Large intestine (tissue), 3 donors: ENCODE data around the gene PPP4R4. TPM values are rescaled to one million over a fixed set of nuclear protein-coding genes. Genes with fewer than 3 reads are reported as not detected.

Experiments
- DNase-seq, 2 donors: peaks; one replicate each; pipeline versions ENCODE4 v3.0.0 to v3.0.0-alpha.2; 2013
- H3K27ac ChIP-seq: one replicate; pipeline ENCODE4 v1.5.1; 2013; ENCODE audit warnings: low read length
- H3K27me3 ChIP-seq: 2 replicates; pipeline ENCODE4 v1.6.1; 2013; ENCODE audit warnings: low read length; ENCODE audit not compliant: control insufficient read depth, insufficient read depth
- H3K36me3 ChIP-seq: 2 replicates; pipeline ENCODE4 v1.6.1; 2013; ENCODE audit warnings: low read length; ENCODE audit not compliant: control insufficient read depth, insufficient read depth
- H3K4me1 ChIP-seq: one replicate; pipeline ENCODE4 v1.6.1; 2013; ENCODE audit warnings: low read length; ENCODE audit not compliant: control insufficient read depth, insufficient read depth
- H3K4me3 ChIP-seq: one replicate; pipeline ENCODE4 v1.5.1; 2013; ENCODE audit warnings: low read length
- H3K9me3 ChIP-seq: one replicate; pipeline ENCODE4 v1.6.1; 2013; ENCODE audit warnings: mild to moderate bottlenecking, low read depth, low read length, moderate library complexity; ENCODE audit not compliant: control insufficient read depth
- WGBS: methylation state at CpG from one replicate; pipeline ENCODE4 v1.1.5; 2013; ENCODE audit warnings: low lambda C conversion rate; ENCODE audit not compliant: insufficient coverage; 5-methylcytosine and 5-hydroxymethylcytosine counted together
- polyA plus RNA-seq: library from polyadenylated mRNA; unstranded; fragments of 120-200 nt; gene quantifications from one replicate; pipeline ENCODE4 v1.2.1, GENCODE V29; 2013

Gene PPP4R4
- polyA plus RNA-seq, 1 donor: 0.16 TPM

- Histone ChIP-seq H3K9me3 (no peaks in the 10 kb centered on the region), H3K36me3 (no peaks in the 10 kb centered on the region), H3K27me3 (no peaks in the 10 kb centered on the region), H3K27ac (no peak overlapping the region), H3K4me3 (no peak overlapping the region), H3K4me1 (peaks cover 11% of the 10 kb centered on the region)
- no peak for DNase-seq
- WGBS: no CpG with 5 or more reads among the region's 2 CpGs
Measured at GRCh38 chr14:94305620-94306019, 131.5 kb downstream of the PPP4R4 start.

- no peaks in the 10 kb centered on the region for H3K27me3 ChIP-seq
- no CpG with 5 or more reads among the region's 12 CpGs for WGBS
- H3K36me3 ChIP-seq: no peaks in the 10 kb centered on the region
- DNase-seq: peak; percentile 45 to 73
- H3K4me1 ChIP-seq: peaks cover 11% of the 10 kb centered on the region
- no peak overlapping the region for H3K4me3 ChIP-seq
- H3K27ac ChIP-seq: peak overlapping the region; percentile 54
- H3K9me3 ChIP-seq: no peaks in the 10 kb centered on the region
Measured at GRCh38 chr14:94306047-94306978, 132.2 kb downstream of the PPP4R4 start.

- no peaks in the 10 kb centered on the region for H3K9me3 ChIP-seq
- H3K4me1 ChIP-seq: peaks cover 14% of the 10 kb centered on the region
- WGBS: 50% methylated on average over 2 of the region's 5 CpGs
- H3K27me3 ChIP-seq: no peaks in the 10 kb centered on the region
- no peak for DNase-seq
- H3K27ac ChIP-seq: no peak overlapping the region
- H3K4me3 ChIP-seq: no peak overlapping the region
- H3K36me3 ChIP-seq: no peaks in the 10 kb centered on the region
Measured at GRCh38 chr14:94307410-94307992, 133.4 kb downstream of the PPP4R4 start.

DNA sequence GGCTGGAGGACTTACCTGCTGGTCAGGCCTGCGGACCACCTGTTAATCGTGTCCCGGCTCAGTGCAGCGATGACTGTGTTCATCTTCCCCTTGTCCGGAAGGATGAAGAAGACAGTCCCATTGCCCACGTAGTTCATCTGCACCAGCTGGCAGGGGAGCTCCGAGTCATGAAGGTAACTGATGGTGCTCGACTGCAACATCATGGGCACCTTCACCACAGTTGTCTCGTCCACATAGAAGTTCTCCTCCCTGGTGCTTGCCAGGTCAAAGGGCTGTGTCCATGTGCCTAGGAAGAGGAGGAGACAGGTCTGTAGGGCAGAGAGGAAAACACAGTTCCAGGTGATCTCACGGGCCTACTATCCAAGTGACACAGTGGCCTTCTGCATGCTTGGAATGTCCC lies 135.6 kb downstream of the PPP4R4 start:
- Histone ChIP-seq H3K36me3 (no peaks in the 10 kb centered on the region), H3K27me3 (no peaks in the 10 kb centered on the region), H3K4me1 (peaks cover 16% of the 10 kb centered on the region), H3K4me3 (no peak overlapping the region), H3K9me3 (no peaks in the 10 kb centered on the region), H3K27ac (no peak overlapping the region)
- no peak for DNase-seq
- WGBS: no CpG with 5 or more reads among the region's 10 CpGs

GRCh38 chr14:94310248-94310647 lies 136.1 kb downstream of the PPP4R4 start:
- Histone ChIP-seq H3K27ac (no peak overlapping the region), H3K9me3 (no peaks in the 10 kb centered on the region), H3K4me1 (peaks cover 16% of the 10 kb centered on the region), H3K27me3 (no peaks in the 10 kb centered on the region), H3K36me3 (no peaks in the 10 kb centered on the region), H3K4me3 (no peak overlapping the region)
- no peak for DNase-seq
- no CpG with 5 or more reads among the region's 3 CpGs for WGBS

- WGBS: no CpG with 5 or more reads among the region's 6 CpGs
- no peaks in the 10 kb centered on the region for H3K9me3 ChIP-seq
Measured at GRCh38 chr14:94312481-94313246, 138.5 kb downstream of the PPP4R4 start.

GRCh38 chr14:94313991-94314655 lies 140.0 kb downstream of the PPP4R4 start:
- Histone ChIP-seq H3K4me3 (no peak overlapping the region), H3K4me1 (peaks cover 16% of the 10 kb centered on the region), H3K27me3 (no peaks in the 10 kb centered on the region), H3K27ac (no peak overlapping the region), H3K9me3 (no peaks in the 10 kb centered on the region), H3K36me3 (no peaks in the 10 kb centered on the region)
- WGBS: no CpG with 5 or more reads among the region's 8 CpGs
- no peak for DNase-seq

More at GRCh38 chr14:94312481-94313246, 138.5 kb downstream of the PPP4R4 start:
- Histone ChIP-seq H3K36me3 (no peaks in the 10 kb centered on the region), H3K4me3 (no peak overlapping the region), H3K27me3 (no peaks in the 10 kb centered on the region), H3K27ac (peak overlapping the region; percentile 44), H3K4me1 (peaks cover 16% of the 10 kb centered on the region)
- DNase-seq: no peak

DNA sequence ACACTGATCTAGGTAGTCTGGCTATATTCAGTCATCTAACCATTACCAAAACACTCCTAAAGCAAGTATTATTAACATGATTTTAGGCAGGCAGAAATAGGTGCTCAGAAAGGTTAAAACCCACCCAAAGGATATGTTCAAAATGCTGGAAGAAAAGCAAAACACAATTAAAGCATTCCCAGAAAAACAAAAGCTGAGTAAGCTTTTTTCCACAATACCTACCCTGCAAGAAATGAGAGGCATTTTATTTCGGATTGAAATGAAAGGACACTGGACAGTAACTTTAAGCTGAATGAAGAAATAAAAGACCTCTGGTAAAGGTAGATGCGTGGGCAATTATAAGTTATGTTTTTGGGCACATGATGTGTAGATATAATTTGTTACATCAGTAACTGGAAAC lies 140.8 kb downstream of the PPP4R4 start:
- H3K4me3 ChIP-seq: no peak overlapping the region
- WGBS: 100% methylated on average over 2 of the region's 2 CpGs
- no peak for DNase-seq
- H3K4me1 ChIP-seq: peaks cover 16% of the 10 kb centered on the region
- no peaks in the 10 kb centered on the region for H3K9me3 ChIP-seq
- H3K27me3 ChIP-seq: no peaks in the 10 kb centered on the region
- H3K27ac ChIP-seq: no peak overlapping the region
- H3K36me3 ChIP-seq: no peaks in the 10 kb centered on the region

- Histone ChIP-seq H3K36me3 (no peaks in the 10 kb centered on the region), H3K4me3 (no peak overlapping the region), H3K4me1 (peaks cover 21% of the 10 kb centered on the region), H3K27ac (peak overlapping the region; percentile 72), H3K27me3 (no peaks in the 10 kb centered on the region), H3K9me3 (no peaks in the 10 kb centered on the region)
- WGBS: no CpG with 5 or more reads among the region's 1 CpG
- peak; percentile 55 to 73 for DNase-seq
Measured at GRCh38 chr14:94316692-94317091, 142.6 kb downstream of the PPP4R4 start.

- peaks cover 20% of the 10 kb centered on the region for H3K4me1 ChIP-seq
- DNase-seq: peak; percentile 83 to 89
- no peaks in the 10 kb centered on the region for H3K9me3 ChIP-seq
- WGBS: no CpG with 5 or more reads among the region's 4 CpGs
- no peak overlapping the region for H3K4me3 ChIP-seq
- H3K27ac ChIP-seq: peak overlapping the region; percentile 72
- no peaks in the 10 kb centered on the region for H3K27me3 ChIP-seq
- H3K36me3 ChIP-seq: no peaks in the 10 kb centered on the region
Measured at GRCh38 chr14:94317259-94317658, 143.1 kb downstream of the PPP4R4 start.
